ENCODE data around the gene SGMS1. TPM values are rescaled to one million over a fixed set of nuclear protein-coding genes. Genes with fewer than 3 reads are reported as not detected.
A peak's percentile ranks its signal among the peaks of the same experiment; 100 is the strongest.

The SGMS1 gene
- total RNA-seq, 1 experiment from 2014 or later: 20.4 TPM

DNA sequence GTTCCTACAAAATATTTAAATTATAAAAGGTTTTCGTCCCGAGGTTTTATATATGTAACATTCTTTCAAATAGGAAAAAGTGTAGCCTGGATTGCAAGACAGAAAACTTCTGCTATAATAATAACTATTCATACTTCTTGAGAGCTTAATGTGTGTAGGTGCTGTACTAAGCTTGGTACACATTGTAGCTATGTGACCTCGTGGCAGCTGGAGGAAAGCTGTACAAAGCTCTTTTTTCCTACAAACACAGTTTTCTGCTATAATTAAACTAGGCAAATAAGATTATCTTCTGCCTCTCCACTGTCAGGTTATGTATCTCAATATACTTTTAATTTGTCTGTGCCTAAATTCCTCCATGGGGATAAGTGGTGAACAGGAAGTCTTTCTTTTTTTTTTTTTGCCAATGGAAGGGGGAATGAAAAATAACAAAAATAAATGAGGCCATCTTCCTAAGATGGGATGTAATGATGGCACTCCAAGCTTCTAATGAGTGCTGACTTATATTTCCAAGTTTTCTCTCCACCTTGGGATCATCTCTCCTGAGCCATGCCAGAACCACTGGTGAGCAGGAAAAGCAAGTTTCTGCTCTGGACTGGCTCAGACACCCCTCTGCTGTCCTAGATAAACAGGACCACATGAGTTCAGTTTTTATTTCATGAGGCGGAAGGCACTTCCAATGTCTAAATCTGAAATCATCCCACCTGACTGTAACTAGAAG, 9.9 kb downstream of the SGMS1 start:
- no peak for DNase-seq
- Histone ChIP-seq H3K27me3 (ENCODE audit: insufficient read depth, low read length) (no peaks in the 10 kb centered on the region), H3K79me2 (ENCODE audit: insufficient read depth, low read length) (peaks cover 6% of the 10 kb centered on the region; the same call in 1 of the 2 replicates), H3K4me1 (ENCODE audit: insufficient read depth, low read length) (peaks cover 12% of the 10 kb centered on the region; the same call in 1 of the 2 replicates), H2AFZ (ENCODE audit: low read length) (no peak overlapping the region), H3K23ac (ENCODE audit: insufficient read length, low read depth, low read length) (no peak overlapping the region), H3K79me1 (ENCODE audit: insufficient read depth, low read depth, low read length, poor library complexity, severe bottlenecking) (no peaks in the 10 kb centered on the region), H3K23me2 (ENCODE audit: insufficient read length, low read depth, low read length, poor library complexity, severe bottlenecking) (no peaks in the 10 kb centered on the region), H3K4me2 (ENCODE audit: insufficient read depth, insufficient read length, low read length) (no peak overlapping the region), H3T11ph (ENCODE audit: low read length) (no peak overlapping the region), H2BK120ac (ENCODE audit: low read depth, low read length, poor library complexity, severe bottlenecking) (no peak overlapping the region), H3K18ac (ENCODE audit: insufficient read length, low read depth, low read length) (no peak overlapping the region), H4K8ac (replicated peaks; ENCODE audit: insufficient read length, low read depth, low read length) (no peak overlapping the region), H2BK20ac (ENCODE audit: low read depth, low read length, poor library complexity, severe bottlenecking) (no peak overlapping the region), H3K4ac (ENCODE audit: low read depth, low read length) (no peak overlapping the region), H3K56ac (ENCODE audit: insufficient read length, low read depth, low read length) (no peak overlapping the region), H3K27ac (ENCODE audit: insufficient read length, low read depth, low read length) (no peak overlapping the region), H4K5ac (ENCODE audit: insufficient read length, low read depth, low read length) (no peak overlapping the region), H2BK5ac (ENCODE audit: insufficient read length, low read length) (no peak overlapping the region), H3K9ac (ENCODE audit: extremely low read depth, insufficient read length, low read length) (no peak overlapping the region), H2BK12ac (ENCODE audit: insufficient read length, low read depth, low read length) (no peak overlapping the region), H4K20me1 (ENCODE audit: control insufficient read depth, insufficient read depth, insufficient read length) (no peaks in the 10 kb centered on the region), H2BK15ac (ENCODE audit: low read depth, low read length) (no peak overlapping the region), H3K9me3 (ENCODE audit: control insufficient read depth, low read depth, low read length) (no peaks in the 10 kb centered on the region), H3K14ac (ENCODE audit: insufficient read depth, low read length) (no peak overlapping the region), H2AK5ac (ENCODE audit: insufficient read length, low read length) (no peak overlapping the region), H4K91ac (ENCODE audit: insufficient read length, low read depth, low read length) (no peak overlapping the region)
- no peak overlapping the region for H3K4me3 Mint-ChIP-seq
- TF ChIP-seq, protein P1, sequence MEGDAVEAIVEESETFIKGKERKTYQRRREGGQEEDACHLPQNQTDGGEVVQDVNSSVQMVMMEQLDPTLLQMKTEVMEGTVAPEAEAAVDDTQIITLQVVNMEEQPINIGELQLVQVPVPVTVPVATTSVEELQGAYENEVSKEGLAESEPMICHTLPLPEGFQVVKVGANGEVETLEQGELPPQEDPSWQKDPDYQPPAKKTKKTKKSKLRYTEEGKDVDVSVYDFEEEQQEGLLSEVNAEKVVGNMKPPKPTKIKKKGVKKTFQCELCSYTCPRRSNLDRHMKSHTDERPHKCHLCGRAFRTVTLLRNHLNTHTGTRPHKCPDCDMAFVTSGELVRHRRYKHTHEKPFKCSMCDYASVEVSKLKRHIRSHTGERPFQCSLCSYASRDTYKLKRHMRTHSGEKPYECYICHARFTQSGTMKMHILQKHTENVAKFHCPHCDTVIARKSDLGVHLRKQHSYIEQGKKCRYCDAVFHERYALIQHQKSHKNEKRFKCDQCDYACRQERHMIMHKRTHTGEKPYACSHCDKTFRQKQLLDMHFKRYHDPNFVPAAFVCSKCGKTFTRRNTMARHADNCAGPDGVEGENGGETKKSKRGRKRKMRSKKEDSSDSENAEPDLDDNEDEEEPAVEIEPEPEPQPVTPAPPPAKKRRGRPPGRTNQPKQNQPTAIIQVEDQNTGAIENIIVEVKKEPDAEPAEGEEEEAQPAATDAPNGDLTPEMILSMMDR (conservative IDR thresholded peaks at IDR 0.05): no peak
- no peaks in the 10 kb centered on the region; the same call in 1 of the 2 replicates for H3K27me3 Mint-ChIP-seq (ENCODE audit: low read depth)
- WGBS (ENCODE audit: extremely low coverage, insufficient read length, low lambda C conversion rate): no CpG with 5 or more reads among the region's 4 CpGs
- H3K36me3 Mint-ChIP-seq (ENCODE audit: insufficient read depth in 1 of 3, low read depth in 3 of 3): no peaks in the 10 kb centered on the region
- peaks cover 58 to 75% of the 10 kb centered on the region in 2 experiments for H3K4me1 Mint-ChIP-seq
- H3K27ac Mint-ChIP-seq: peak overlapping the region in 1 of 3 experiments; percentile 49; a peak in 1 of 7 replicates
- no peaks in the 10 kb centered on the region for H3K9me3 Mint-ChIP-seq
